GM12878 (cell line): Measurements from ENCODE around the gene PM20D2. TPM values are rescaled to one million over a fixed set of nuclear protein-coding genes. Genes with fewer than 3 reads are reported as not detected.
A peak's percentile ranks its signal among the peaks of the same experiment; 100 is the strongest.

Experiments
- BRCA1 ChIP-seq: IDR thresholded peaks from 2 replicates; pipeline ENCODE4 v1.6.1; 2011; ENCODE audit warnings: low read depth, low read length, improper control_type of control experiment
- CREM ChIP-seq: IDR thresholded peaks from 2 replicates; pipeline ENCODE4 v1.6.1; 2014; ENCODE audit warnings: antibody characterized with exemption, low read depth
- FOXM1 ChIP-seq: IDR thresholded peaks from 2 replicates; pipeline ENCODE4 v1.6.1; 2012; ENCODE audit warnings: low read depth, mild to moderate bottlenecking, inconsistent platforms, low read length, moderate library complexity
- IRF4 ChIP-seq: IDR thresholded peaks from 2 replicates; pipeline ENCODE4 v1.6.1; 2011; ENCODE audit warnings: low read depth, low read length
- KAT2A ChIP-seq: conservative IDR thresholded peaks from 2 replicates; pipeline ENCODE4 v1.6.1; 2011; ENCODE audit warnings: low read depth, low read length; ENCODE audit not compliant: control insufficient read depth
- MTA2 ChIP-seq: fragments of 450-650 bp; IDR thresholded peaks from 2 replicates; pipeline ENCODE4 v1.6.1; 2016; ENCODE audit warnings: low read depth, mild to moderate bottlenecking, moderate library complexity
- NFIC ChIP-seq: IDR thresholded peaks from 2 replicates; pipeline ENCODE4 v1.6.1; 2012; ENCODE audit warnings: low read depth, mild to moderate bottlenecking, inconsistent platforms, low read length, moderate library complexity
- PKNOX1 ChIP-seq: fragments of 450-650 bp; IDR thresholded peaks from 2 replicates; pipeline ENCODE4 v1.6.1; 2016; ENCODE audit warnings: mild to moderate bottlenecking
- POLR2AphosphoS2 ChIP-seq: IDR thresholded peaks from 2 replicates; pipeline ENCODE4 v1.6.1; 2011; ENCODE audit warnings: low read depth, mild to moderate bottlenecking, low read length, improper control_type of control experiment, moderate library complexity
- RELB ChIP-seq: fragments of 450-650 bp; IDR thresholded peaks from 2 replicates; pipeline ENCODE4 v1.6.1; 2017; ENCODE audit warnings: low read depth, mild to moderate bottlenecking, moderate library complexity
- RUNX3 ChIP-seq: IDR thresholded peaks from 2 replicates; pipeline ENCODE4 v1.6.1; 2012; ENCODE audit warnings: low read length, inconsistent platforms
- SMARCA5 ChIP-seq: fragments of 450-650 bp; IDR thresholded peaks from 2 replicates; pipeline ENCODE4 v1.6.1; 2017; ENCODE audit warnings: mild to moderate bottlenecking
- TARDBP ChIP-seq: IDR thresholded peaks from 2 replicates; pipeline ENCODE4 v1.6.1; 2016; ENCODE audit warnings: borderline replicate concordance
- polyA plus RNA-seq, 11 experiments: library from polyadenylated mRNA; depleted of rRNA in 4 of 11; unstranded in 6 of 11; stranded (reverse) in 5 of 11; fragments of >200 nt; fragmentation: Nextera tagmentation in 4 of 11; fragmentation: Illumina TruSeq in 1 of 11; extraction: Ambion mirVana in 4 of 11; extraction: Trizol in 1 of 11; gene quantifications; 1 replicate in 1 of 11; 2 replicates in 10 of 11; pipeline versions ENCODE4 v1.2.1 to v1.2.3, GENCODE V29; 2011 to 2016; ENCODE audit warnings: inconsistent platforms in 2 of 11, missing spikeins in 2 of 11, low read depth in 1 of 11
- total RNA-seq, 4 experiments: library from RNA; depleted of rRNA in 3 of 4; stranded (reverse); fragments of >200 nt in 3 of 4; fragmentation: Illumina TruSeq in 1 of 4; extraction: Trizol in 1 of 4; gene quantifications; 2 replicates each; pipeline versions ENCODE4 v1.2.1 to v1.2.3, GENCODE V29; 2013 to 2021

PM20D2 gene
- total and polyA plus RNA-seq, 10 of the 15 experiments (the other 5 are each of a cell fraction or from before 2014, with no cell fraction given): 7.8 to 23.6 (median 15.7) TPM

- peak; percentile 53; the same call in 1 of the 2 replicates for TF ChIP-seq NFIC
- TF ChIP-seq KAT2A: no peak
- no peak for TF ChIP-seq TARDBP
- peak; percentile 22; the same call in 1 of the 2 replicates for TF ChIP-seq RUNX3
- no peak for TF ChIP-seq SMARCA5
- TF ChIP-seq CREM: 0 out of 2 replicates have a peak, but pooled peaks have one; percentile 14
- no peak for TF ChIP-seq BRCA1
- TF ChIP-seq FOXM1: no peak
- TF ChIP-seq MTA2: peak; percentile 15; the same call in 1 of the 2 replicates
- no peak for TF ChIP-seq PKNOX1
- peak; percentile 53; the same call in 1 of the 2 replicates for TF ChIP-seq RELB
- TF ChIP-seq POLR2AphosphoS2: no peak
- peak; percentile 49; the same call in 1 of the 2 replicates for TF ChIP-seq IRF4
Observed at GRCh38 chr6:89098461-89098860, 47.4 kb upstream of the PM20D2 start (continued).
